Femur (tissue), 1 donor: ENCODE data around the gene CEBPZOS.

Source experiments
- DNase-seq: peaks from one replicate; pipeline ENCODE4 v3.0.0-alpha.2; 2017

Gene CEBPZOS

DNA sequence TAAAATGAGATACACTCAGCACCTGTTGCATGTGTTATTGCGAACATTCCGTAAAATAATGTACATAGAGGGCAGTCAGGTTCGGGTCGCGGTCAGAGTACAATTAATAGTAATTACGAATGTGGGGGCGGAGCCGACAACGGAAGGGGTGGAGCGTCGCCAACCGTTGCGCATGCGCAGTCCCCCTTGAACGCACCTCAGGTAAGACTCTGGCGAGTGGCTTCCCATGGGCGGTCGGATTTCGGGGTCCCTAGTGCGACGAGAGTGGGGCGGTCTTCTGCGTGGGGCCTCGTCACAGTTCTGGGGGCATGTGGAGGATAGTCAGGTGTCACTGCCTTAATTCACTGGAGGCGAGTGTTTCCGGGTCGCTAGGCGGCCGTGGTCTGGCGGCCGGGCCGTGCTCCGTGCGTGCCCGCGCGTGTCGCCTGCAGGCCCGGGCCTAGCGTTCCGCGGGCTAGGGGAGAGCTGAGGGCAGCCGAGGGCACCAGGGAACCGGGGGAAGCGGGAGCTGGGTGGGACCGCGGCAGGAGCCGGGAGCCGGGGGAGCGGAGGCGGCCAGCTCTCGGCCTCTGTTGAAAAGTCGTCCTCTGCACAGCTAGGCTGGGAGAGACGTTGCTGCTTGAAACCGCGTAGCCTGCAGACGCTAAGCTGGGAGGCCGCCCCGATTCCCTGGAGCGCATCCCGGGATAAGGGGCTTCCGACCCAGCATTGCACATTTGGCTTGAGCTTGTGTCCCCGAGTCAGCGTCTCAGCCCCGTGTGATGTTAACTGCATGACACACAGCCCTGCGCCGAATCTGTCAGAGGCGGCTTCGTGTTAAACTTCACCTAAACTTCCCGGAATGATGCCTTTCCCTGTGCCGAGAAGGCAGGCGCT lies at the start of gene CEBPZOS:
Gene CEBPZOS (plus strand): TSS at position 177 of the 876 bp plus-strand sequence. CDS start 3,209 bp downstream, outside the sequence.
- DNase-seq: peak; percentile 88

DNA sequence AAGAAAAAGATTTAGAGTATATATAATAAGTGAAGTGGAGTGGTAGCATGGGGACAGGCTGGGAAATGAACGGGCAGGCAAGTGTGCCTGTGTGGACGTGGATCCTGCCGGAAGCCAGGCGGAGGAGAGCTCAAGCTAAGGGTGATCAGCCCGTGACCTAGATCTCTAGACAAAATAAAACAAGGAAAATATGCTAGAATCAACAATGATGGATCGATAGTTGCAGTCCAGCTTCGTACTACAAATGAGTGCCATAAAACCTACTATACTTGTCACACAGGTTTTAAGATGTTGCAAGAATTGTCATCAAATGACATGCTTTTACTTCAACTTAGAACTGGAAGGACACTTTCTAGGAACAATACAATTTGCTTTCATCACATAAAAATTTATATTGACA lies 48.0 kb upstream of the CEBPZOS start:
- no peak for DNase-seq

DNA sequence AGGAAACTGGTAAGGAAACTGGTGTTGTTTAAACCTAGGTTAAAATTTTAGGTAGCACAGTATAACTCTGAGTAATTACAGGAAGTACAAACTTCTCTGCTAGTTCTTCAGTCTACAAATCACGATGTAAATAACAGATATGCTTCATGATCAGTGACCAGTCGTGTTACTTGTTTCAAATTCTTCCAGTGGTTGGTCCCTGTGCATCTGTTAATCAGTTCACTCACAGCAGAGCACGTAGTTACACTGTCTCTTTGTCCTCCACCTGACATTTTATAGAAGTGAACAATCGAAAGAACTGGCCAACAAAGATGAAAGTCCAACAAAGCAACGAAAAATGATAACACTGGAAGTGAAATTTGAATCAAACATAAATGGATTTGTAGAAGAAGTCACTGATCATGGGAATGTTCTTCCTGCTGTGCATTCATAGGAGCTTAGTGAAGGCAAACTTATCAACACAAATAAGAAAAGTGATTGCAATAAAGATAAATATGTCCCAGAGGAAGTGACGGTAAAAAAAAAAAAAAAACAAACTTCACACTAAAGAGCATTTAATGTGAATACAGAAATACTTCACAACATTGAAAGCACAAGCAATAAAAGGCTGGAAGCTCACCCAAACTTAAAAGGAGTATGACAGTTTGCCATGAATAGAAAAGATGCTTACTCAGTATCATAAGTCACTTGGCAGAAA lies 46.5 kb upstream of the CEBPZOS start:
- no peak for DNase-seq

DNA sequence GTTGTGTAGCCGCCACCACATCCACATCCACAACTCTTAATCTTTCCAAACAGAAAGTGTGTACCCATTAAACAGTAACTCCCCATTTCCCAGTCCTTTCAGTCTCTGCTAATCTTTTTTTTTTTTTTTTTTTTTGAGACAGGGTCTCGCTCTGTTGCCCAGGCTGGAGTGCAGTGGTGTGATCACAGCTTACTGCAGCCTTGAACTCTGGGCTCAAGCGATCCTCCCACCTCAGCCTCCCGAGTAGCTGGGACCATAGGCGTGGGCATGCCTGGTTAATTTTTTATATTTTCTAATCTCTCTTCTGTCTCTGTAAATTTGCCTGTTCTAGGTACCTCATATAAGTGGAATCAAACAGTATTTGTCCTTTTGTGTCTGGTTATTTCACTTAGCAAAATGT lies 43.1 kb upstream of the CEBPZOS start:
- no peak for DNase-seq

DNA sequence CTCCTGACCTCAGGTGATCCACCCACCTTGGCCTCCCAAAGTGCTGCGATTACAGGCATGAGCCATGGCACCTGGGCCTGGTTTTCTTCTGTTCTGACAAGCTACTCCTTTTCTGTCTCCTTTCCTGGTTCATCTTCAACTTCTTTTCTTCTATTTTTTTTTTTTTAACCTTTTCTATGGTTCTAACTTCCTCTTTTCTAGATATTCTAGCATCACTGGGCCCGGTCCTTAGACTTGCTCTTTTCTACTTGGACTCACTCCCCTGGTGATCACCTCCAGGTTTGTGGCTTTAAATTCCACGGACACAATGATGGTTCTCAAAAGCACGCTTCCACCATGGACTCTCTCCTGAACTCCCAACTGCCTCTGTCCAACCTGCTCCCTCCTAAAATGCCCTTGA lies 41.5 kb upstream of the CEBPZOS start:
- DNase-seq: no peak

DNA sequence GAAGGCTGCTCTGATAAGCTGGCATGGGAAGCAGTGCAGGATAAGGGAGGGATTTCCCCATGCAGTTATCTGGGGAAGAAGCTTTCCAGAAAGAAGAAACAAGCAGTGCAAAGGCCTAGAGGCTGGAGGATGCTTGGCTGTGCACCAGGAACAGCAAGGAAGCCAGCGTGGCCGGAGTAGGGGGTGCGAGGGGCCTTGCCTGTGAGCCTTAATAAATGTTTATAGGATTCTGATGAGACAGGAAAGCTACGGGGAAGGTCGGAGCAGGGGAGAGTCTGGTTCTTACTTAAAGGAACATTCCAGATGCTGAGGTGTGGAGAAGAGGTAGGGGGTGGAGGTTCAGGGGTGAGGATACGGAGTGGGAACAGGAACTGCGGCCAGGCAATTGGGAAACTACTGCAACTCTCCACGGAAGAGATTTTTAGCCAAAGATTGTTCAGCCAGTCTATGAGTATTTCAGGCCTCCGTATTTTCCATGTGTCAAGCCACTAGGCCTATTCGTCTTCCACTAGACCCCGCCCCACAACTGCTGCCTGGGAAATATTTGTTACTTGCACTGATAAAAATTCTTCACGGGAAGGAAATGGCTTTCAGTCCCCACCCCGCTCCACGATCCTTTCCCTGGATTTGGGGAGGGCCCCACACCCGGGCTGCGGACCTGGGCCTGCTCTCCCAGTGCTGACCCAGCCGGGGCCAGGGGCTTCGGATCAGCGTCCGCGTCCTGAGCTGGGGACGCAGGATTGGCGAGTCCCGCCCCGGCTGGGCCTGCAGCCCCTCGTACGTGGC lies 40.0 kb upstream of the CEBPZOS start:
- peak; percentile 83 for DNase-seq

DNA sequence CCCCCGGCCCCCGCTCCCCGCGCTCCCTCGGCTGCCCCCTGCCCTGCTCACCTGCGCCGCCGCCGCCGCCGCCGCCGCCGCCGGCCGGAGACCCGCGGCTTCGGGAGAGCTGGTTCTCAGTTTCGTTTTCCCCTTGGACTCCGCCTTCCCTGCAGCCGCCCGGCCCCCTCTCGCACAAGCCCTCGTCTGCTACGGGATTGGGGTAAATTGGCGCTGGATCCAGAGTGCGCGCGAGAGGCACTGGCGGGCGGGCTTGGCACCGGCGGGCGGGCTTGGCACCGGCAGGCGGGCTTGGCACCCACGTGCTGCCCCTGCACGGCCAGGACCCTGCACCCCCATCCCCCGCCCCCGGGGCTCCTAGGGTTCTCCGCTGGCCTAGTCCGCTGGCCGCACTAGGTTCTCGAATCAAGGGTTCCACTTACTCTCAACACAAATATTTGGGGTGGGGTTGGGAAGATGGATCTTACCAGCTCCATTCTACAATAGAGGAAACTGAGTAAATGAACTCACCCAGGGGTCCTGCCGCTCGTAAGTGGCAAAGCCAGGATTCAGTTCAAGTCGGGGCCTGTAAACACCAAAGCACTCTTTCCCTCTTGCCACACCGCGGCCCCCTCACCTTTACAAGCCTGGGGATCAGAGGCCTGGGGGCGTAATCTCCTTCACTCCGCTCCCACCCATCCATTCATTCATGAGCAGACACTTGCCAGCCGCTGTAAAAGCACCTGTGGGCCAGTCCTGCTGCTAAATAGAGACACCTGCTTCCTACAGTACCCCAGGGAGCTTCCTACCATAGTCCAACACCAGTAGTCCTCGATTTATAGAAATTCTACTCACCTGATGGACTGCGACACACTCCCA lies 39.2 kb upstream of the CEBPZOS start, which contains the start of gene EIF2AK2:
Gene EIF2AK2 (minus strand): TSS at position 124 of the 858 bp plus-strand sequence. CDS start 9,174 bp downstream, outside the sequence.
- peak; percentile 93 for DNase-seq

DNA sequence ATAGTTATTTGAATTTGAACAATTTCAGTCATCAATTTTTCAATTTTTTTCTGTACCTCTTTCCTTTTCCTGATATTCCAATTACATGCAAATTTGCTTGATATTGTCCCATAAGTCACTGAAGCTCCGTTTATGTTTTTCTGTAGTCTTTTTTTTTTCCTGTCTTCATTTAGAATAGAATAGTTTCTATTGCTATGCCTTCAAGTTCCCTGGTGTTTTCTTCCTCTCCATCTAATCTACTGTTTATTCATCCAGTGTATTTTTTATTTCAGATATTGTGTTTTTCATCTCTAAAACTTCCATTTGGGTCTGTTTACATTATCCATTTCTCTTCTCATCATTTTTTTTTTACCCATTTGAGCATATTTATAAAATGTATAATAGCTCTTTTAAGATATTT lies 31.5 kb upstream of the CEBPZOS start:
- no peak for DNase-seq

DNA sequence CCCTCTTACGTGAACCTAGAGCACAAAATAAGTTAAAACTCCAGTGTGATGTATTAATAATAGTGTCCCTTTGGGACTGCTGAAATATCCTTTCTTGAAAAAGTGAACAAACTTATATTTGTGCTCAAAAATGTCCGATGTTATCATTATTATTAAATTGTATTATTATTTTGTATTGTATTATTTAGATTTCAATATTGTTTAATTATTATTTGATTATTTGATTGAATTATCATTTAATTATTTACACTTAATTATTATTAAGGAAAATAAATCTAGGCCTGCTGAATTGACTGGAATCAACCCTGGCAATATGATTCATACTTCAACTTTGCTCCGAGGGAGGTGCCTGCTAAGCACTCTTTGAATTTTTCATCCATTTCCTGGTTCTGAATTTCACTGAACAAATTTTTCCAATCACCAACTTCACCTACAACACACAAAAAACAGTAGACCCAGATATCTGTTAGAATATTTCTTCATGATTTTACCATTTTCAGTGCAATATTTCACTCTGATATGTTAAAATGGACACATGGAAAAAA lies 28.6 kb upstream of the CEBPZOS start:
- DNase-seq: no peak

DNA sequence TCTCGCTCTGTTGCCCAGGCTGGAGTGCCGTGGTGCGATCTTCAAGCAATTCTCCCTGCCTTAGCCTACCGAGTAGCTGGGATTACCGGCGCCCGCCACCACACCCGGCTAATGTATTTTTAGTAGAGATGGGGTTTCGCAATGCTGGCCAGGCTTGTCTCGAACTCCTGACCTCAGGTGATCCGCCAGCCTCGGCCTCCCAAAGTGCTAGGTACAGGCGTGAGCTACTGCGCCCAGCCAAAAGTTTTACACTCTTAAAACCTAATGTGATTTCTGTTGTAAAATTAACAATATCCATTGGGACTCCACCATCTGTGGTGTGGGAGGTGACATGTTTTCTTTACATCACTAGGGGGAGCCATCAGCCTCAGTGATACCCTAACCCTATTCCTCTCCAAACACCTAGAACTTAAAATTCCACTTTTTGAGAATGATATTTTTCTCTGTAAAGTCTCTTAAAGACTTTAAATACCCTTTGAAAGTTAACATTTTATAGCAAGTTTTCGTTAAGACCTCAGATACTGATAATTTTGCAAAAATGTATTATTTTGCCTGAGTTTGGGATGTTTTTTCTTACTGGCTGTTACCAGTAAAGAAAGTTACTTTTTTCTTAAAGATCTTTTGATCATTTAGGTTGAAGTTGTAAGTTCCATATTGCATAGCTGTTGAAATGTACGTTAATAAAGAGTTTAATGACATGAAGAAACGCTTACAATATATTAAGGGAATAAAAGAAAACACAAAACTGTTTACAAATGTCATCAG lies 27.9 kb upstream of the CEBPZOS start:
- DNase-seq: no peak

DNA sequence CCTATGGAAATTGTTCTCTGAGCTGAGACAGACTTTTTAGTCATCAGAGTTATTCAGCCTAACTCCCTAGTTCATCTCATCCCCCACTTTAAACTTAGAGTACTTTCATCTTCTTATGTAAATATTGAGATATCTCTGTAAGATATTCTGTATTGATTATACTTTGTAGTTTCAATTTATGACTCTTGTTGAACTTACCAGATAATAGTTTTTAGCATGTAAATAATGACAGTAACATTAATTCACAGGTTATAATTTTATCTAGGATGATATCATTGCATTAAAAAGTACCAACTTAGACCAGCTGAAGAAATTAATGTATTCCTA lies 24.7 kb upstream of the CEBPZOS start:
- no peak for DNase-seq

DNA sequence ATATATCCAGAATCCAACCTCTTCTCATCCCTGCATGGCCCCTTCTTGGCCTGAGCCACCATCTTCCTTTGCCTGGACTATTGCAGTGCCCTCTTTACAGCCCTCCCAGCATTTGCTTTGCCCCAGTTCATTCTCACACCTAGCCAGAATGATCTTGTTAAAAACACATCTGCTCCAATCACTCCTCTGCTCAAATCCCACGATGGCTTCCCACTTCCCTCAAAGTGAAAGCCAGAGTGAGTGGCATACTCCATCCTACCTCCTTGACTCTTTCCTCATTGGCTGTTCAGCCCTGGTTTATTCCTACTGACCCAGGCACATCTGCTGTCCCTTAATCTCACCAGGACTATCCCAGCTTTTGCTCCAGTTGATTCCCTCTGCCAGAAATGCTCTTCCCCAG lies 22.6 kb upstream of the CEBPZOS start:
- DNase-seq: no peak

DNA sequence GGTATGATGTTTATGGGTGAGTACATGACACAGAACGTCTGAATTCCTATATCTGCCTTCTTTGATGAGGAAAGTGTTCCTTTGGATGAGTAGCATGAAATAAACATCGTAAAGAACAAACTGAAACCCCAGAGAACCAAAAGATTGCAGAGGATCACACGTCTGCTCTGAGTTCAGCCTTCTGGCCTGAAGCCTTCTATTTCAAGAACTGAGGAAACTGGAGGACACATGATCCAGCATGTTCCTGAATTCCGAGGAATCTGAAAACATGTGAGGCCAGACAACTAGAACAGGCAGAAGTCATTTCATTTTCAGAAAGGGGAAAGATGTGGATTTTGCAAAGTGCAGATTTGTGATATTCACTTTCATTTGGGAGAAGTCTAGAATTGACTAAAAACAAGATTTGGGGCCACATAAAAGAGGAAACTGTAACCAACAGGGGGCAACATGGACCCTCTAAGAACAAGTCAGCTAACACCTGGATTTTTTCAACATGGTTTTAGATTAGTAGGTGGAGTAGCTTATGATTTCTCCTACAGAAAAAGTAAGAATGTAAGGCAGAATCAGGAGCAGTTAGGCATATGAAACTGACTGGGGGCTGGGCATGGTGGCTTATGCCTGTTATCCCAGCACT lies 16.2 kb upstream of the CEBPZOS start:
- no peak for DNase-seq

DNA sequence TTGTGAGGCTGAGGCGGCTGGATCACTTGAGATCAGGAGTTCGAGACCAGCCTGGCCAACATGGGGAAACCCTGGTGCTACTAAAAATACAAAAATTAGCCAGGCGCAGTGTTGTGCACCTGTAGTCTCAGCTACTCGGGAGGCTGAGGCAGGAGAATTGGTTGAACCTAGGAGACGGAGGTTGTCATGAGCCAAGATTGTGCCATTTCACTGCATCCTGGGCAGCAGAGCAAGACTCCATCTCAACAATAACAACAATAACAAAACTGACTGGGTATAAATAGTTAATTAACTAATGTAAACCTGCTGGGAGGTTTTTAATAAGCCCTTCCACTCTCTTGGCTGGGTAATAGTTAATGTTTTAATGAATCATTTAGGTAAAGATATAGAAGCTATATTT lies 15.7 kb upstream of the CEBPZOS start:
- no peak for DNase-seq

DNA sequence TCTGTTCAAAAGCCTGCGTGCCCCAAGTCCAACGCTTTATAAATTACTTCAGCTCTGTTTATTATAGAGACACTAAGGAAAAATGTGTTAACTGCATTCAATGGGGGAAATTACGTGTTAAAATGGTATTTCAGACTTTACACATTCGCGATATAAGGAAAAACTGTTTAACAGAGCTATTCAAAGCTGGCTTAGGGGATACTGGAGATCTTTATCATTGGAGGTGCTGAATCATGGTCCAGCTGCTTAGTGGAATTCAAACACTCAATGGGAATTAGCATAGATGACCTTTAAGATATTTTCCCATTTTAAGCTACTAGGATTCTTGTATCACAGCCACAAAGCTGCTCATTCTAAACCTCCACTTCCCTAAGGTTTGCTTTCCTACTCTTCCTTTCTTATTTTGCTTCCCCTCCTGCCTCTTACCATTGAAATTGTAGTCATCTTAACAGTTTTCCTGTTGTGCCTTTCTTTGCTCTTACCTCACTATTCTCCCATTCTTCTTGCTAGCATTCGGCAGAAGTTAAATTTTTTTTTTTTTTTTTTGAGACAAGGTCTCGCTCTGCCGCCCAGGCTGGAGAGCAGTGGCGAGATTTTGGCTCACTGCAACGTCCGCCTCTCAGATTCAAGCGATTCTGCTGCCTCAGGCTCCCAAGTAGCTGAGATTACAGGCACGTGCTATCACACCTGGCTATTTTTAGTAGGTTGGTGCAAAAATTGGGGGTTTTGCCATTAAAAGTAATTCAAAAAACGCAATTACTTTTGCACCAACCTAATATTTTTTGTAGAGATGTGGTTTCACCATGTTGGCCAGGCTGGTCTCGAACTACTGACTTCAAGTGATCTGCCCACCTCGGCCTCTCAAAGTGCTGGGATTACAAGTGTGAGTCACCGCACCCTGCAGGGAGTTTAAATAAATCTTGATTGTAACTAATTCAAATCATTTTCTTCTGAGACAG lies 14.3 kb upstream of the CEBPZOS start:
- DNase-seq: no peak

DNA sequence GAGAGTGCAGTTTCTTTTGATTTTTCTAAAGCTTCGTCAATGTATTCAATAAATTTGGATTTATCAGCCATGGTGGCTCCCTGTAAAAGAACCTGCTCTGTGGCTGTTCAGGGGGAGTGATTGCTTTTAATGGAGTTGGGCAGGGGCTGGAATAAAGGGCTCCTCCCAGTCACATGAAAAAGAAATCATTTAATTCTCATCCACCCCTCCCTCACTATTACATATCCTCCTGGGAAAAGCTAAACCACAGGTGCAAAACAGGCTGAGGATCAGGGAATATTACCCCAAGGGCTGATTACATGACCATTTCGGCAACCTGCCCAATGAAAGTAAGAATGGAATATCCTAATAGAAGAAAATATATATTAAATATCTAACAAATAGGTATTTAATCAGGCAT lies 7.7 kb upstream of the CEBPZOS start, which contains the start of gene SULT6B1:
Gene SULT6B1 (minus strand): TSS at position 101 of the 400 bp plus-strand sequence. CDS start 30 bp downstream, at position 71.
- DNase-seq: no peak

DNA sequence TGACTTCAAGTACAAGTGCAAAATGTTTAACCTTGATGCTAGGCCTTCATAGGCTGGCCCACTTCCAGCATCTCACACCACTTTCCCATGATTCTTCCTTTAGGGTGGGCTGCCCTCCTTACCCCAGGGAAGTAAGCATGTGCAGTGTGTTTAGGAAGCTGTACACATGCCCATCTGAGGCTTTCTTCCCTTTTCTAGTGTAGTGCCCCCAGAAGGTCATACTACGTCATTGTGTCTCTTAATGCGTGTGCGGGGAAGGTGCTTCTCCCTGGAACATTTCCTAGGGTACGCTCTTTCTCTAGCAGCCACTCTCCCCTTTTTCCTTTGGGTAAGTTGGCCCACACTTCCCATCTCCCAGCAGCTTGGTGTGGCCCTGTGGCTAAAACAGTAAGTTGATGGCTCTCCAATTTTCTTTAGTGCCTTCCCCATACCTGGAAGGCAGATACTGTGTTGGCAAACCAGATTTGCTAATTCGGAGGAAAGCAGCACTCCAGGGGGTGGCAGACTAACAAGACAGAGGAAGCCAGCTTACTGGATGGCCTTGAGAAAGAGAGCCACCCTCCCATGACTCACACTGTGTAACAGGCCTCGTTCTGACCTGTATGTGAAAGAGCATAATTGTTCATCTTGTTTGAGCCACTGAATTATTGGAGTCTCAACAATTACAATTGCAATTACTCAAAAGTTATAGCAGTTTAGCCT lies 6.7 kb upstream of the CEBPZOS start:
- DNase-seq: no peak

DNA sequence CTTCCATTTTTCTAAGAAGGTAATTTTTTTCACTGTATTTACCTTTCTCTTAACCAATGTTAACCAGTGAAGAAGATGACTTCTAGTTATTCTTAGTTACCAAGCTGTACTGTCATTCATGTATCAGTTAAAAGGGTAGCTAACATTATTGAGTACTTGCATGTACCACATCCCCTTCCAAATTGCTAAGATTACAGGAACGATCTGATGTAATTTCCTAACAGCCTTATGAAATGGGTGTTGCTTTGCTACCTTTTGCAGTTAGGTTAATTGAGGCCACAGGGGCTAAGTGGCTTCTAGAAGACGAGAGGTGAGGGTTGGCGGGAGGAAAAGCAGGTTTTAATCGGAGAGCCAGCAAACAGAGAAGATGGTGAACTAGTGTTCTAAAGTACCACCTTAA lies 6.0 kb upstream of the CEBPZOS start:
- DNase-seq: no peak

DNA sequence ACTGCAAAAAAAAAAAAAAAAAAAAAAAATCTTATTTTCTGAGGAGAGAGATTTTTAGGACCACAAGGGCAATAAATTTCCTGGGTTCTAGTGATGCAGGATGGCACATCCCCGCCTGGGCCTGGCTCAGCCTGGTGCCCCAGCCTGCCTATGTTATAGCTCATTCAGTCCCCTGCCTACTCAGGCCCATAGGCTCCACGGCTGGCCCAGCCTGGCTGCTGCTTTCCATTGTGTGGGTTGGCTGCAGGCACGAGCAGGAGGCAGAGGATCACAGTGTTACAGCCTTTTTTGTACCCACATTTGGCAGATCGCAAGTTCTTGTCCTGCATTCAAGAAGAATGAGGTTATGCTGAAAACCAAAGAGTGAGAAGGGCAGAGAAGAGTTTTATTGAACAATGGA lies 5.0 kb upstream of the CEBPZOS start:
- no peak for DNase-seq
